ENCODE data around the gene RAD18. TPM values are rescaled to one million over a fixed set of nuclear protein-coding genes. Genes with fewer than 3 reads are reported as not detected.

RAD18 gene
- total and polyA plus RNA-seq, 2 experiments from 2014 or later = 14.3 to 17.5 TPM

DNA sequence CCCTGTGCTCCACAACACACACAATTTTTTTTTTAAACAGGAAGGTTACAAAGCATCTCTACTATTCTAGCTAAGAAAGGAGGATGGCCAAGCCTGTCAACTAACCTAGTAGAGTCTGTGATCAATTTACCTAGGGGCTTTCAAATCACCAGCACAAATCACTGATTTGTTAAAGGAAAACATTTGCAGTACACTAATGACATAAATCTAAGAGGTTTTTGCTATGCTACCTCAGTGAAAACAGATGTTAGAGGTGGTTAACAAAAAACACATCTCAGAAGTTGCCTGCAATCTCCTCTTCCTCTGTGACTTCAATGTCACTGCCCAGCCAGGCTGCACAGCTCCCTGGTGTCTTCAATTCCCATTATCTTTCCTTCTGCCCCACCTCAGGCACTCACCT, 72.0 kb downstream of the RAD18 start:
- H3K36me3 ChIP-seq (ENCODE audit: low read depth) = 0 out of 2 replicates have a peak, but pooled peaks cover 7% of the 10 kb centered on the region
- H3K4me3 ChIP-seq = no peak overlapping the region
- TF ChIP-seq EZH2phosphoT487 (IDR thresholded peaks at IDR 0.05; ENCODE audit: insufficient read depth, low read depth) = no peak
- TF ChIP-seq EZH2 (IDR thresholded peaks at IDR 0.05; ENCODE audit: insufficient read depth, poor library complexity, severe bottlenecking) = no peak
- no peak overlapping the region for H2AFZ ChIP-seq
- no peaks in the 10 kb centered on the region for H3K27me3 ChIP-seq (replicated peaks; ENCODE audit: insufficient read depth)
- H3K9me2 ChIP-seq (ENCODE audit: insufficient read depth) = no peaks in the 10 kb centered on the region
- in situ Hi-C loops (cut with MboI) = no loop called here
- peak overlapping the region; percentile 26 for H3K27ac ChIP-seq
- H3K4me1 ChIP-seq (ENCODE audit: insufficient read depth) = peaks cover 69% of the 10 kb centered on the region
- no peaks in the 10 kb centered on the region for H4K20me1 ChIP-seq (ENCODE audit: insufficient read depth)
- no peak for DNase-seq
- peaks cover 67% of the 10 kb centered on the region for H3F3A ChIP-seq (ENCODE audit: insufficient read depth)
- H3K79me2 ChIP-seq (ENCODE audit: insufficient read depth) = no peaks in the 10 kb centered on the region
- no peaks in the 10 kb centered on the region for H3K9me3 ChIP-seq (ENCODE audit: low read depth)
- no peak overlapping the region for H3K9ac ChIP-seq
- peak overlapping the region; percentile 52 for H3K4me2 ChIP-seq (ENCODE audit: unreplicated experiment)

DNA sequence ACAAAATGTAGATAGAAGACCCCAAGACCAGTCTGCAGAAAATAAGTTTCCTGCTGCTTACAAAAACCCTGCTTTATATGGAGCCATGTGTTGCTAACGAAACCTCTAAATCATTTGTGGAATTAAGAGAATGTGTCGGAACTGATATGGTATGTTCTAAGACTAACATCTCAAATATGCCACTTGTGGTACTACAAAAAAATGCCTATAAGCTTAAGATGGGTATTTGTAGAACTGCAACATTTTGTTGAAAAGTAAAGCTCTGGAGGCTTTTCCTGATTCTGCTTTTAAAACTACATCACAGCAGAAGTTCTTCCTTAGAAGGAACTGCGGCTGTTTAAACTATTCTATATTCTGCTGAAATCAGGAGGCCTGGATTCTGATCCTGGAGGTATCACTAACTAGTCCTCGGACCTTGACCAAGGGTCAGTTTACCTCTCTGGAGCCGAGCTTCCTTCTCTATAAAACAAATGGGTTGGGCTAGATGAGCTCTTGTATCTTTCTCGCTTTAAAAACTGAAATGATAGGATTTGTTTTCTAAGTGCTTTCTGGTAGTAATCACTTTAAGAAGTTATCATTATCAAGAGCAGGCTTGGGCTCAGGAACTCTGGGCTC, 74.9 kb downstream of the RAD18 start:
- Histone ChIP-seq H3K36me3 (ENCODE audit: low read depth) (peaks cover 4% of the 10 kb centered on the region; the same call in 1 of the 2 replicates), H3K27me3 (replicated peaks; ENCODE audit: insufficient read depth) (no peaks in the 10 kb centered on the region), H3K9me2 (ENCODE audit: insufficient read depth) (no peaks in the 10 kb centered on the region), H3K4me1 (ENCODE audit: insufficient read depth) (peaks cover 91% of the 10 kb centered on the region), H3K4me2 (ENCODE audit: unreplicated experiment) (peak overlapping the region; percentile 63), H3K79me2 (ENCODE audit: insufficient read depth) (no peaks in the 10 kb centered on the region), H4K20me1 (ENCODE audit: insufficient read depth) (no peaks in the 10 kb centered on the region), H3K27ac (peak overlapping the region; percentile 68), H3K4me3 (no peak overlapping the region), H3K9ac (peak overlapping the region; percentile 6; the same call in 1 of the 2 replicates), H2AFZ (no peak overlapping the region), H3F3A (ENCODE audit: insufficient read depth) (peaks cover 77% of the 10 kb centered on the region), H3K9me3 (ENCODE audit: low read depth) (no peaks in the 10 kb centered on the region)
- TF ChIP-seq EZH2phosphoT487 (IDR thresholded peaks at IDR 0.05; ENCODE audit: insufficient read depth, low read depth) (no peak), EZH2 (IDR thresholded peaks at IDR 0.05; ENCODE audit: insufficient read depth, poor library complexity, severe bottlenecking) (no peak)
- WGBS, 2 experiments (ENCODE audit: low coverage in 1 of 2, low lambda C conversion rate in 2 of 2, missing lambda C conversion rate in 2 of 2) = 63 to 68% methylated on average over 6 of the region's 6 CpGs
- in situ Hi-C loops (cut with MboI) = no loop called here
- DNase-seq = peak; percentile 69

- Histone ChIP-seq H2AFZ (no peak overlapping the region), H4K20me1 (ENCODE audit: insufficient read depth) (no peaks in the 10 kb centered on the region), H3K4me1 (ENCODE audit: insufficient read depth) (peaks cover 84% of the 10 kb centered on the region), H3K27me3 (replicated peaks; ENCODE audit: insufficient read depth) (no peaks in the 10 kb centered on the region), H3K4me3 (no peak overlapping the region), H3F3A (ENCODE audit: insufficient read depth) (peaks cover 70% of the 10 kb centered on the region), H3K79me2 (ENCODE audit: insufficient read depth) (no peaks in the 10 kb centered on the region), H3K36me3 (ENCODE audit: low read depth) (peaks cover 7% of the 10 kb centered on the region; the same call in 1 of the 2 replicates), H3K9ac (no peak overlapping the region), H3K27ac (peak overlapping the region; percentile 68), H3K9me3 (ENCODE audit: low read depth) (no peaks in the 10 kb centered on the region), H3K4me2 (ENCODE audit: unreplicated experiment) (peak overlapping the region; percentile 63), H3K9me2 (ENCODE audit: insufficient read depth) (no peaks in the 10 kb centered on the region)
- peak; percentile 27 for DNase-seq
- in situ Hi-C loops (cut with MboI) = no loop called here
- TF ChIP-seq EZH2phosphoT487 (IDR thresholded peaks at IDR 0.05; ENCODE audit: insufficient read depth, low read depth) (no peak), EZH2 (IDR thresholded peaks at IDR 0.05; ENCODE audit: insufficient read depth, poor library complexity, severe bottlenecking) (no peak)
- 74% methylated on average over 7 of the region's 7 CpGs for WGBS, 2 experiments (ENCODE audit: low coverage in 1 of 2, low lambda C conversion rate in 2 of 2, missing lambda C conversion rate in 2 of 2)
Measured at GRCh38 chr3:8887435-8888300, 75.6 kb downstream of the RAD18 start.

- H3K9me3 ChIP-seq (ENCODE audit: low read depth) = no peaks in the 10 kb centered on the region
- 41 to 56% methylated on average over 4 of the region's 4 CpGs for WGBS, 2 experiments (ENCODE audit: low coverage in 1 of 2, low lambda C conversion rate in 2 of 2, missing lambda C conversion rate in 2 of 2)
- H3K9ac ChIP-seq = 0 out of 2 replicates have a peak overlapping the region, but pooled peaks have one; percentile 1
- H4K20me1 ChIP-seq (ENCODE audit: insufficient read depth) = no peaks in the 10 kb centered on the region
- H3F3A ChIP-seq (ENCODE audit: insufficient read depth) = peaks cover 59% of the 10 kb centered on the region
- TF ChIP-seq EZH2phosphoT487 (IDR thresholded peaks at IDR 0.05; ENCODE audit: insufficient read depth, low read depth) = no peak
- no peak for TF ChIP-seq EZH2 (IDR thresholded peaks at IDR 0.05; ENCODE audit: insufficient read depth, poor library complexity, severe bottlenecking)
- no peaks in the 10 kb centered on the region for H3K79me2 ChIP-seq (ENCODE audit: insufficient read depth)
- peak overlapping the region; percentile 20 for H3K4me2 ChIP-seq (ENCODE audit: unreplicated experiment)
- no peak overlapping the region for H2AFZ ChIP-seq
- peaks cover 73% of the 10 kb centered on the region for H3K4me1 ChIP-seq (ENCODE audit: insufficient read depth)
- no peak overlapping the region for H3K4me3 ChIP-seq
- in situ Hi-C loops (cut with MboI) = no loop called here
- peak; percentile 47 for DNase-seq
- peak overlapping the region; percentile 68 for H3K27ac ChIP-seq
- peaks cover 7% of the 10 kb centered on the region; the same call in 1 of the 2 replicates for H3K36me3 ChIP-seq (ENCODE audit: low read depth)
- no peaks in the 10 kb centered on the region for H3K9me2 ChIP-seq (ENCODE audit: insufficient read depth)
- H3K27me3 ChIP-seq (replicated peaks; ENCODE audit: insufficient read depth) = no peaks in the 10 kb centered on the region
Measured at GRCh38 chr3:8886546-8886945, 76.7 kb downstream of the RAD18 start.
